CD1c-positive myeloid dendritic cell (primary cell): ENCODE measurements around the gene SPSB4.
"Not testable (repeated sequence)": the region's sequence is repeated elsewhere in the genome, so short reads cannot be mapped to it uniquely, and the experiment has no call there.

Source experiments
- DNase-seq: peaks from one replicate; pipeline ENCODE4 v3.0.0-alpha.2; 2016; ENCODE audit errors: extremely low spot score

Gene SPSB4

GRCh38 chr3:141115789-141116541 lies 64.8 kb downstream of the SPSB4 start:
- DNase-seq: no peak

- no peak for DNase-seq
These were observed 65.6 kb downstream of the SPSB4 start for GRCh38 chr3:141116721-141117120.

GRCh38 chr3:141117982-141118381 lies 66.8 kb downstream of the SPSB4 start:
- not testable (repeated sequence) for DNase-seq

GRCh38 chr3:141122455-141123030 lies 71.4 kb downstream of the SPSB4 start:
- no peak for DNase-seq

DNA sequence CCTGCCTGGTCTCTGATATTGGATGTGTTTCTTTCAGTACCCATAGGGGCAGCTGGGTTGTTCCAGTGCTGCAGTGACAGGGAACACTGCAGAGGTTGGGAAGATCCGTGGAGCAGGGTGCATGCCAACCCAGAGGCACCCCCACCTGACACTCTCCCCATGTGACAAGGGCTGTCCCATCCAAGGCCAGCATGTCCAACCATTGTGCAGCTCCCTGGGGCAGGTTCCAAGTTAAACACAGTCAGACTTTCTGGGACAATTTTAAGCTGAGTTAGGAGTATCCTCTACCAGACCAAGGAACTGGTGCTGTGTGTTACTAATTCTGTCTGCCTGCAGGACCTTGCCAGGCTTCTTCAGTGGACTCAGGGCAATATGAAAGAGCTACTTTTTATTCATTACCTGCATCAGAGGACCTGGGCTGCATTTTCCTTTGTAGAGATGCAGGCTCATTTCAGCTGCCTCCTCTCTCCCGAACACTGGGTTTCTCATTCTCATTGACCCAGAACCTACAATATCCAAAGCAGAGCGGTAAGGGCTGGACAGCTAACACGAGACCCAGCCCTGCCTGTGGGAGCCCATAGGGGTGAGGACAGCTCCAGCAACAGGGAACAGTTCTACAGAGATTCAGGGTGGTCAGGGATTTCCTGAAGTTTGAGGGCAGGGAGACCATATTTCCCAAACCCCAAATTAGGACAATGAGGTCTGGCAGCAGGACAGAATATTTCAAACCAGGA lies 72.7 kb downstream of the SPSB4 start:
- no peak for DNase-seq

DNA sequence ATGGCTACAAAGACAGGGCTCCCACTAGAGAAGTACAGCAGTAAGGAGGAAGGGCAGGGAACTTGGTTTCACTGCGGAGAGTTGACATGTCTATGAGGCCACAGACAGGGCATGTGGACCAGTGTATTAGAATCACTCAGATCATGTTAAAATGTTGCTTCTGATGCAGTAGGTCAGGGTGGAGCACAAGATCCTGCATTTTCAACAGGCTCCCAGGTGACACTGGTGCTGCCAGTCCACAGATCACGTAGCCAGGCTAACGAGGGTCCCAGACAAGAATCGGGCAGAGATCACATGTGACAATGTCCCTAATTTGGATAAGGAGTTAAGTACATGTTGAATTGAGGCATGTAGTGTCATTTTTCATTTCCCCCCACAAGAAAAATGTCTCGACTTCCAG lies 73.6 kb downstream of the SPSB4 start:
- no peak for DNase-seq

GRCh38 chr3:141125351-141125750 lies 74.2 kb downstream of the SPSB4 start:
- no peak for DNase-seq

GRCh38 chr3:141126661-141127343 lies 75.7 kb downstream of the SPSB4 start:
- DNase-seq: no peak

GRCh38 chr3:141127344-141128125 lies 76.4 kb downstream of the SPSB4 start:
- no peak for DNase-seq

- DNase-seq: no peak
These were observed 77.1 kb downstream of the SPSB4 start for GRCh38 chr3:141128126-141128777.

DNA sequence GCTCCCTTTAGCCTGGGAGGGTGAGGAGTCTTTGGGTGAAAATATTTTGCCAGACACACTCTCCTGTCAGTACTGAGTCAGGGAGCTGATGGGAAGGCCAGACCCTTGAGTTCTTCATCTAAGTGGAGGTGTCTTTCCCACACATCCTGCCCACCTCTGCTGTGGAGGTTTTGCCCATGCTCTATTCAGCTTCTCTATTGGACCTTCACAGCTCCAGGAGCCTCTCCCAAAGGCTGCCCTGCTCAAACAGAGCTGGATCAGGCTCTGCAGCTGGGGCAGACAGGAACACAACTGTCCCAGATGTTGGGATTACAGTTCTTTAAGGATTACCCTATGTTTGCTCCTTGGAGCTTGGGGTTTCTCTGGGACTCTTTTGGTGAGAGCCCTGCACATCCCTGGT lies 77.9 kb downstream of the SPSB4 start:
- no peak for DNase-seq

DNA sequence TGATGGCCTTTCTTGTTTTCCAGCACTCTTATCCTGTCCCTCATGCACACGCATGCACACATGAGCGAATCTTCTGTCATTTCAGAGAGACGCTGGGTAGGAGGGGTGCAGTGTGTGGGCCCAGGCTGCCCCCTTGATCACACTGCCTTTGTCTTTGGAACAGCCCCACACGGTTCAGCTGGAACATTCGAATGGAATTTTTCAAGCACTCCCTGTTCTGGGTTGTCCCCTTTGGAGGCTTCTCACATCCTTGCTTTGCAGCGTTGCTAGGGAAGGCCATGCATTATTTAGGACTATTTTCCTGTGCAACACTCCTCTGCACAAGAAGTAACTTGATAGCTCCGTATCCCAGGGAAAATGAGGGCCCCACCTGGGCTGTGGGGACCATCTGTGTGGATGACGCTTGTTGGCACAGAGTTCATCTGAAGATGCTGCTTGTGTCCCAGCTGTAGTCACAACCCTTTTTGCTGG lies 78.4 kb downstream of the SPSB4 start:
- DNase-seq: no peak

DNA sequence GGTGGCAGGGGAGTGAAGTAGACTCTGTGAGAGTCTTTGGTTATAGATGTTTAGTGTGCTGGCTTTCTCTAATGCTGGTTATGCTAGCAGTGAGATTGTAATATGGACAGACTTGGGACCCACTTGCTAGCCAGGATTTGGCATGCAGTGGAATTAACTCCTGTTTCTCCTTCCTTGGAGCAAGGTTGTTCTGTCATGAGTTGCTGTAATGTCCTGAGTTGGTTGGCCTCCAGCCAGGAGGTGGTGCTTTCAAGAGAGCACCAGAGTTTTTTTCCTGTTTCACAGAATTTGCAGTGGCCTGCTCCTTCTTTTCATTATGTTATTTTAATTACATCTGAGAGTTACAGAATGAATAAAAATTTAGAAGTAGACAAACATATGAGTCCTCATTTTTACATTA lies 92.4 kb downstream of the SPSB4 start:
- no peak for DNase-seq

DNA sequence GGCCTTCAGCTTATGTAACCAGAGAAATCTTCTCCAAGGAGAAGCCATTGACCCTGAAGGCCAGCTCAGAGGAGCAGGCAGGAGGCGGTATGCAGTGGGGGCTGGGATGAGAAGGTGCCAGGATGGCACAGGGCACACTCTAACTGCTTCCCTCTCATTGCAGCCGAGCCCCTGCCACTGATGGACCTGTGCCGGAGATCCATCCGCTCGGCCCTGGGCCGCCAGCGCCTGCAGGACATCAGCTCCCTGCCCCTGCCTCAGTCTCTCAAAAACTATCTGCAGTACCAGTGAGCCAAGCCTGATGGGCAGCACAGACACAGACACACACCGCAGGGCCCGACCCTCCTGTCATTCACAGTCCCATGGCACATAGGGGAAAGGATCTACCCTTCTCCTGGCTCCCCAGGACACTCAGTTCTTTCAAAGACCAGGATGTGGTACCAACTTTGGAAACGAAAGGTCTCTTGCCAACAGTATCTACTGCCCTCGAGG lies 95.9 kb downstream of the SPSB4 start:
- no peak for DNase-seq

DNA sequence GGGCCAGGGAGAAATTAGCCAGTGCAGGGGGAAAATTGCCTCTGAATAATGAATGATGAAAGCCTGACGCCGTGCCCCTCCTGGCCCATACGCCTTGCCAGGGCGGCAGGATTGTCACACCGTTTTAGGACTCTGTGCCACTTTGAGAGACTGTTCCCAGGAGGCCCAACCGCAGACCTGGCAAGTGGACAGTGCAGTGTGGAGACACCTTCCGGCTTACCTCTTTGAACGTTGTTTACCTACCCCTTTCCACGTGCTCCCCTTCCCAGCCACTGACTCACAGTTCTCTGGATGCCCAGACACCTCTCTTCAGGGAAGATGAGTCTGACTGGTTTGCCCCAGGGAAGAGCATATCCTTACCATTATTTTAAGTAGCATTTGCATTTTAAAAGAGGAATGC lies 96.5 kb downstream of the SPSB4 start:
- no peak for DNase-seq

- no peak for DNase-seq
These were observed 97.0 kb downstream of the SPSB4 start for GRCh38 chr3:141148169-141148568.

- DNase-seq: no peak
These were observed 97.6 kb downstream of the SPSB4 start for GRCh38 chr3:141148770-141149169.

GRCh38 chr3:141150081-141150830 lies 99.1 kb downstream of the SPSB4 start:
- DNase-seq: no peak

DNA sequence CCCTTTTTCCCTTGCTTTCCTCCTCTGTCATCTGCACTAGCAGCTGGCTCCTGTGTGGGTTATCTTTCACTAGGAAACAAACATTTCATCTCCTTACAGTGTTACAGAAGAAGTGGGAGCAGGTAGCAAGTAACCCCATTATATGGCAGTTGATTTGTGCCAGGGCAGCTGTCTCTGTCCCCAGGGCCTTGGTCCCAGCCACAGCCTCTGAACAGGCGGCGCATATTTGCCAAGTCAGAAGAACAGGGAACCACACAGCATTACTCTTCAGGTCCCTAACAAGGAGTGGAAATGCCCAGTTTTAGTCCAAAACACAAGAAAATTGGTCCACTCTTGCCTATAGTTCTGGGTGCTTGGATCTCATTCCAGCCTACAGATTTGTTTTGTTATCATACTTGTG lies 99.8 kb downstream of the SPSB4 start:
- no peak for DNase-seq

GRCh38 chr3:141151439-141151838 lies 100.3 kb downstream of the SPSB4 start:
- no peak for DNase-seq
